ENCODE results near the gene MYLK. TPM values are rescaled to one million over a fixed set of nuclear protein-coding genes. Genes with fewer than 3 reads are reported as not detected.

The MYLK gene
- total RNA-seq, 1 donor from 2014 or later: 11.1 TPM

DNA sequence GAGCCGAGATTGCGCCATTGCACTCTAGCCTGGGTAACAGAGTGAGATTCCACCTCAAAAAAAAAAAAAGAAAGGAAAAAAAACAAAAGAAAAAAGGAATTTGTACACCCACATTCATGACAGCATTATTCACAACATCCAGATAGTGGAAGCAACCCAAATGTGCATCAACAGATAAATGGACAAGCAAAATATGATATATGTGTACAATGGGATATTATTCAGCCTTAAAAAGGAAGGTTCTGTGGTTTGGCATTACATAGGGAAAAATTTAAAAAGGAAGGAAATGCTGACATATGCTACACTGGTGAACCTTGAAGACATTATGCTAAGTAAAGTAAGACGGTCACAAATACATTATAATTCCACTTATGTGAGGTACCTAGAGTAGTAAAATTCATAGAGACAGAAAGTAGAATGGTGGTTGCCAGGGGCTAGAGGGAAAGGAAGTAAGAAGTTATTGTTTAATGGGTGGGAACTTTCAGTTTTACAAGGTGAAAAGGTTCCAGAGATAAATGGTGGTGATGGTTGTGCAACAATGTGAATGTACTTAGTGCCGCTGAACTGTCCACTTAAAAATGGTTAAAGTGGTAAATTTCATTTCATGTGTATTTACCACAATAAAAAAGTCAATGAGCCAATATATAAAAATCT, 118.5 kb downstream of the MYLK start:
- intact Hi-C loops (cut with micrococcal nuclease): no loop called here
- Histone ChIP-seq H3K27me3 (ENCODE audit: low read depth) (no peaks in the 10 kb centered on the region), H3K9me3 (replicated peaks) (no peaks in the 10 kb centered on the region), H3K27ac (replicated peaks) (no peak overlapping the region), H3K4me1 (no peaks in the 10 kb centered on the region), H3K36me3 (no peaks in the 10 kb centered on the region), H3K4me3 (no peak overlapping the region)
- TF ChIP-seq, protein P1, sequence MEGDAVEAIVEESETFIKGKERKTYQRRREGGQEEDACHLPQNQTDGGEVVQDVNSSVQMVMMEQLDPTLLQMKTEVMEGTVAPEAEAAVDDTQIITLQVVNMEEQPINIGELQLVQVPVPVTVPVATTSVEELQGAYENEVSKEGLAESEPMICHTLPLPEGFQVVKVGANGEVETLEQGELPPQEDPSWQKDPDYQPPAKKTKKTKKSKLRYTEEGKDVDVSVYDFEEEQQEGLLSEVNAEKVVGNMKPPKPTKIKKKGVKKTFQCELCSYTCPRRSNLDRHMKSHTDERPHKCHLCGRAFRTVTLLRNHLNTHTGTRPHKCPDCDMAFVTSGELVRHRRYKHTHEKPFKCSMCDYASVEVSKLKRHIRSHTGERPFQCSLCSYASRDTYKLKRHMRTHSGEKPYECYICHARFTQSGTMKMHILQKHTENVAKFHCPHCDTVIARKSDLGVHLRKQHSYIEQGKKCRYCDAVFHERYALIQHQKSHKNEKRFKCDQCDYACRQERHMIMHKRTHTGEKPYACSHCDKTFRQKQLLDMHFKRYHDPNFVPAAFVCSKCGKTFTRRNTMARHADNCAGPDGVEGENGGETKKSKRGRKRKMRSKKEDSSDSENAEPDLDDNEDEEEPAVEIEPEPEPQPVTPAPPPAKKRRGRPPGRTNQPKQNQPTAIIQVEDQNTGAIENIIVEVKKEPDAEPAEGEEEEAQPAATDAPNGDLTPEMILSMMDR (IDR thresholded peaks at IDR 0.05; ENCODE audit: borderline replicate concordance): no peak
- DNase-seq: no peak

DNA sequence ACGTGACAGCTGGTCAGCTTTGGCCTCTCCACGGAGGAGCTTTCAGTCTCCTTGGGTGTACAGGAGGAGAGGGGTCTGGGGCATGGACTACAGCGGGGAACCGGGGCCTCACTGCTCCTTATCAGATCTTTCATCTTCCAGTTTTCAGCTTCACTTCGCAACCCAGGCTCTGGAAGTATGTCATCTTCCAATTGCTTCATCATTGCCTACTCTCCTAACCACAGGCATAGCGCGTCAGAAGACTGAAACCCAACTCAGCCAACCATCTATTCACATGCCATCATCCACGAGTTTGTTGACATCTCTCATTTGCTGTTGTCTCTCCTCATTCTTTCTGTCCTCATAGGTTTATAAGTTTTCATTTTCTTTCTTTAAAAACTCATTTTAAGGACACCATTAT, 119.5 kb downstream of the MYLK start:
- TF ChIP-seq, protein P1 (IDR thresholded peaks at IDR 0.05; ENCODE audit: borderline replicate concordance): no peak
- no peak overlapping the region for H3K4me3 ChIP-seq
- intact Hi-C loops (cut with micrococcal nuclease): no loop called here
- H3K27me3 ChIP-seq (ENCODE audit: low read depth): no peaks in the 10 kb centered on the region
- no peaks in the 10 kb centered on the region for H3K4me1 ChIP-seq
- no peaks in the 10 kb centered on the region for H3K9me3 ChIP-seq (replicated peaks)
- no peak overlapping the region for H3K27ac ChIP-seq (replicated peaks)
- H3K36me3 ChIP-seq: no peaks in the 10 kb centered on the region
- no peak for DNase-seq

DNA sequence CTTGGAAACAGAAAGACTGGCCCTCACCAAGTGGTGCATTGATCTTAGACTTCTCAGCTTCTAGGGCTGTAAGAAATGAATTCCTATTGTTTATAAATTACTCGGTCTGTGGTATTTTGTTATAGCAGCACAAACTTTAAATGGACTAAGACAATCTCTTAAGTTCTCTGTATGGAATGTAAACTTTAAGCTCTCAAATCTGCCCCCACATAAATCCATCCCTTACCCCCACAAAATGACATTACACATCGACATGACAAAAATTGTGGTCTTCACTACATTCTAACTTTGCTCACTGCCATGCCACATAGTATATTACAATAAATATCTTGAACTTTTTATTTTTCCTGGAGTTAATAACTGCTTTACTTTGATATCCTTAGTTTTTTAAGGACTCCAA, 121.3 kb downstream of the MYLK start:
- DNase-seq: no peak

DNA sequence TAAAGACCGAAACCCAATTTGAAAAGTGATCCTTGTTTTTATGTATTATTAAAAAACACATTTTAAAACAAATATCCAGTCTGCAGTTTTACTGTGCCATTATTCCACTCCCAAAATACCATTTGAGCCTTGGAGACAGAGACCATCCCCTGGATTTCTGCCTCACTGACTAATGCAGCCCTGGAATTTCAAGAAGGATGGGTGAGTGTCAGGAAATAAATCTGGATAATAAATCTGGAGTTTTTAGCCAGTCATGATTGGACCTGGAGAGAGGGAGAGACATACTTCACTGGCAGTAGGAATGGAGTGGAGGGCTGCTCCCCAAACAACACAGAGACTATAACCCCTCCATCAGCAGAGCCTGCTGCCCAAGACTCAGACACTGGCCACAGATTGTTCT, 123.3 kb downstream of the MYLK start:
- Histone ChIP-seq H3K4me1 (peaks cover 19% of the 10 kb centered on the region), H3K27me3 (ENCODE audit: low read depth) (no peaks in the 10 kb centered on the region)
- intact Hi-C loops (cut with micrococcal nuclease): no loop called here

More for the DNA sequence above, 121.3 kb downstream of the MYLK start:
- intact Hi-C loops (cut with micrococcal nuclease): no loop called here
- no peaks in the 10 kb centered on the region for H3K27me3 ChIP-seq (ENCODE audit: low read depth)
- TF ChIP-seq, protein P1 (IDR thresholded peaks at IDR 0.05; ENCODE audit: borderline replicate concordance): no peak
- H3K4me1 ChIP-seq: peaks cover 13% of the 10 kb centered on the region
- H3K27ac ChIP-seq (replicated peaks): no peak overlapping the region
- no peaks in the 10 kb centered on the region for H3K36me3 ChIP-seq
- no peak overlapping the region for H3K4me3 ChIP-seq
- H3K9me3 ChIP-seq (replicated peaks): no peaks in the 10 kb centered on the region

DNA sequence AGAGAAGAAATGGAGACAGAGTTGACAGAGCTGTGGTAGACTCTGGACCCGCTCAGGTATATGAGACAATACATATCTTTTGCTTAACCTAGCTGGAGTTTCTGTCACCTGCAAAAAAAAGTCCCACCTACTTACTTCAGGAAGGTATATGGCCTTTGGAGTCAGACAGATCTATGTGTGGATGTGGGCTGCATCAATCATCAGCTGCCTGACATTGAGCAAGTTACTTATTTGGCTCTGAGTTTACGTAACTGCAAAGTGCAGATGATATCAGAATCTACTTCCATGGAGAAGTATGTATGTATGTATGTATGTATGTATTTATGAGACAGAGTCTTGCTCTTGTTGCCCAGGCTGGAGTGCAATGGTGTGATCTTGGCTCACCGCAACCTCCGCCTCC, 124.3 kb downstream of the MYLK start:
- TF ChIP-seq, protein P1 (IDR thresholded peaks at IDR 0.05; ENCODE audit: borderline replicate concordance): no peak
- Histone ChIP-seq H3K36me3 (no peaks in the 10 kb centered on the region), H3K27me3 (ENCODE audit: low read depth) (no peaks in the 10 kb centered on the region), H3K4me3 (no peak overlapping the region), H3K9me3 (replicated peaks) (no peaks in the 10 kb centered on the region), H3K4me1 (peaks cover 19% of the 10 kb centered on the region), H3K27ac (replicated peaks) (no peak overlapping the region)
- intact Hi-C loops (cut with micrococcal nuclease): no loop called here
- DNase-seq: no peak

More for the DNA sequence above, 123.3 kb downstream of the MYLK start:
- DNase-seq: no peak
- Histone ChIP-seq H3K27ac (replicated peaks) (no peak overlapping the region), H3K9me3 (replicated peaks) (no peaks in the 10 kb centered on the region), H3K4me3 (no peak overlapping the region), H3K36me3 (no peaks in the 10 kb centered on the region)
- TF ChIP-seq, protein P1 (IDR thresholded peaks at IDR 0.05; ENCODE audit: borderline replicate concordance): no peak

All from left ventricle myocardium inferior (tissue), 1 donor.